Measurements from ENCODE around the gene NHLH2. TPM values are rescaled to one million over a fixed set of nuclear protein-coding genes. Genes with fewer than 3 reads are reported as not detected.

NHLH2 gene
- total RNA-seq, 2 experiments from 2014 or later: not detected

- CTCF ChIA-PET: no interaction called here
- Mint-ChIP-seq H3K36me3 (ENCODE audit: low read depth) (no peaks in the 10 kb centered on the region), H3K4me1 (ENCODE audit: low read depth) (no peaks in the 10 kb centered on the region), H3K4me3 (no peak overlapping the region), H3K9me3 (ENCODE audit: insufficient read depth) (no peaks in the 10 kb centered on the region), H3K27ac (no peak overlapping the region), H3K27me3 (ENCODE audit: low read depth) (peaks cover 16% of the 10 kb centered on the region)
- DNase-seq (no peak), ATAC-seq (no peak)
- POLR2A ChIA-PET: no interaction called here
Observed at GRCh38 chr1:115867216-115867615, 26.3 kb upstream of the NHLH2 start.

- Mint-ChIP-seq H3K4me1 (ENCODE audit: low read depth) (no peaks in the 10 kb centered on the region), H3K27ac (no peak overlapping the region), H3K36me3 (ENCODE audit: low read depth) (no peaks in the 10 kb centered on the region), H3K27me3 (ENCODE audit: low read depth) (peaks cover 19% of the 10 kb centered on the region), H3K4me3 (no peak overlapping the region), H3K9me3 (ENCODE audit: insufficient read depth) (no peaks in the 10 kb centered on the region)
- ATAC-seq (no peak), DNase-seq (no peak)
- ChIA-PET POLR2A (no interaction called here), CTCF (no interaction called here)
Observed at GRCh38 chr1:115865704-115866380, 24.9 kb upstream of the NHLH2 start.

- ATAC-seq: no peak
- Mint-ChIP-seq H3K27me3 (ENCODE audit: low read depth) (peaks cover 16% of the 10 kb centered on the region), H3K27ac (no peak overlapping the region), H3K9me3 (ENCODE audit: insufficient read depth) (no peaks in the 10 kb centered on the region), H3K4me3 (no peak overlapping the region), H3K36me3 (ENCODE audit: low read depth) (no peaks in the 10 kb centered on the region), H3K4me1 (ENCODE audit: low read depth) (no peaks in the 10 kb centered on the region)
- POLR2A ChIA-PET: no interaction called here
- CTCF ChIA-PET: no interaction called here
- no peak for DNase-seq
Observed at GRCh38 chr1:115862403-115862802, 21.5 kb upstream of the NHLH2 start.

GRCh38 chr1:115854005-115854404 lies 13.1 kb upstream of the NHLH2 start:
- no peak overlapping the region for H3K27ac Mint-ChIP-seq
- no peak for DNase-seq
- no peak overlapping the region for H3K4me3 Mint-ChIP-seq
- H3K9me3 Mint-ChIP-seq (ENCODE audit: insufficient read depth): no peaks in the 10 kb centered on the region
- no peaks in the 10 kb centered on the region for H3K4me1 Mint-ChIP-seq (ENCODE audit: low read depth)
- ATAC-seq: no peak
- no peaks in the 10 kb centered on the region for H3K36me3 Mint-ChIP-seq (ENCODE audit: low read depth)
- peaks cover 28% of the 10 kb centered on the region for H3K27me3 Mint-ChIP-seq (ENCODE audit: low read depth)
- ChIA-PET POLR2A (no interaction called here), CTCF (no interaction called here)

GRCh38 chr1:115850937-115851336 lies 10.0 kb upstream of the NHLH2 start:
- Mint-ChIP-seq H3K4me1 (ENCODE audit: low read depth) (no peaks in the 10 kb centered on the region), H3K4me3 (no peak overlapping the region), H3K36me3 (ENCODE audit: low read depth) (no peaks in the 10 kb centered on the region), H3K9me3 (ENCODE audit: insufficient read depth) (no peaks in the 10 kb centered on the region), H3K27ac (no peak overlapping the region), H3K27me3 (ENCODE audit: low read depth) (peaks cover 23% of the 10 kb centered on the region)
- ATAC-seq: no peak
- CTCF ChIA-PET: no interaction called here
- DNase-seq: no peak
- POLR2A ChIA-PET: no interaction called here

- Mint-ChIP-seq H3K36me3 (ENCODE audit: low read depth) (no peaks in the 10 kb centered on the region), H3K27ac (no peak overlapping the region), H3K4me1 (ENCODE audit: low read depth) (no peaks in the 10 kb centered on the region), H3K4me3 (no peak overlapping the region), H3K9me3 (ENCODE audit: insufficient read depth) (no peaks in the 10 kb centered on the region), H3K27me3 (ENCODE audit: low read depth) (peaks cover 29% of the 10 kb centered on the region)
- no peak for DNase-seq
- ChIA-PET CTCF (no interaction called here), POLR2A (no interaction called here)
- no peak for ATAC-seq
Observed at GRCh38 chr1:115847787-115848186, 6.9 kb upstream of the NHLH2 start.

- no peak for ATAC-seq
- no peak for DNase-seq
- Mint-ChIP-seq H3K4me3 (no peak overlapping the region), H3K36me3 (ENCODE audit: low read depth) (no peaks in the 10 kb centered on the region), H3K27ac (no peak overlapping the region), H3K9me3 (ENCODE audit: insufficient read depth) (no peaks in the 10 kb centered on the region), H3K4me1 (ENCODE audit: low read depth) (peaks cover 3% of the 10 kb centered on the region), H3K27me3 (ENCODE audit: low read depth) (peaks cover 41% of the 10 kb centered on the region)
- CTCF ChIA-PET: no interaction called here
- POLR2A ChIA-PET: no interaction called here
Observed at GRCh38 chr1:115842948-115843347, 2.0 kb upstream of the NHLH2 start.

GRCh38 chr1:115839679-115840237 lies 1.2 kb downstream of the NHLH2 start:
- Mint-ChIP-seq H3K9me3 (ENCODE audit: insufficient read depth) (no peaks in the 10 kb centered on the region), H3K27me3 (ENCODE audit: low read depth) (peaks cover 59% of the 10 kb centered on the region), H3K36me3 (ENCODE audit: low read depth) (no peaks in the 10 kb centered on the region), H3K4me1 (ENCODE audit: low read depth) (peaks cover 3% of the 10 kb centered on the region), H3K4me3 (no peak overlapping the region), H3K27ac (no peak overlapping the region)
- POLR2A ChIA-PET: no interaction called here
- DNase-seq (no peak), ATAC-seq (no peak)
- CTCF ChIA-PET: interaction anchor here (1.3 kb wide), 1 partner anchor 138 kb away, joined by 3 read pairs; no protein-coding TSS in a partner anchor

GRCh38 chr1:115839029-115839678 lies 1.8 kb downstream of the NHLH2 start:
- Mint-ChIP-seq H3K4me1 (ENCODE audit: low read depth) (peaks cover 3% of the 10 kb centered on the region), H3K27ac (peak overlapping the region; percentile 26), H3K36me3 (ENCODE audit: low read depth) (no peaks in the 10 kb centered on the region), H3K27me3 (ENCODE audit: low read depth) (peaks cover 59% of the 10 kb centered on the region), H3K4me3 (peak overlapping the region; percentile 57), H3K9me3 (ENCODE audit: insufficient read depth) (no peaks in the 10 kb centered on the region)
- ChIA-PET POLR2A (no interaction called here), CTCF (interaction anchor here (1.3 kb wide), 1 partner anchor 139 kb away, joined by 3 read pairs; no protein-coding TSS in a partner anchor)
- no peak for ATAC-seq
- no peak for DNase-seq

- Mint-ChIP-seq H3K9me3 (ENCODE audit: insufficient read depth) (no peaks in the 10 kb centered on the region), H3K27ac (no peak overlapping the region), H3K4me1 (ENCODE audit: low read depth) (peaks cover 3% of the 10 kb centered on the region), H3K36me3 (ENCODE audit: low read depth) (no peaks in the 10 kb centered on the region), H3K4me3 (peak overlapping the region; percentile 57), H3K27me3 (ENCODE audit: low read depth) (peaks cover 59% of the 10 kb centered on the region)
- ChIA-PET CTCF (no interaction called here), POLR2A (no interaction called here)
- ATAC-seq: no peak
- no peak for DNase-seq
Observed at GRCh38 chr1:115838431-115839028, 2.4 kb downstream of the NHLH2 start.

GRCh38 chr1:115837740-115838421 lies 3.0 kb downstream of the NHLH2 start:
- POLR2A ChIA-PET: no interaction called here

GRCh38 chr1:115837341-115837739 lies 3.6 kb downstream of the NHLH2 start:
- H3K36me3 Mint-ChIP-seq (ENCODE audit: low read depth): no peaks in the 10 kb centered on the region
- no peak overlapping the region for H3K4me3 Mint-ChIP-seq
- peaks cover 3% of the 10 kb centered on the region for H3K4me1 Mint-ChIP-seq (ENCODE audit: low read depth)
- ChIA-PET POLR2A (no interaction called here), CTCF (no interaction called here)
- DNase-seq (no peak), ATAC-seq (no peak)
- H3K27me3 Mint-ChIP-seq (ENCODE audit: low read depth): peaks cover 53% of the 10 kb centered on the region
- no peaks in the 10 kb centered on the region for H3K9me3 Mint-ChIP-seq (ENCODE audit: insufficient read depth)
- H3K27ac Mint-ChIP-seq: no peak overlapping the region

More at GRCh38 chr1:115837740-115838421, 3.0 kb downstream of the NHLH2 start:
- no peak for DNase-seq
- Mint-ChIP-seq H3K4me3 (no peak overlapping the region), H3K27me3 (ENCODE audit: low read depth) (peaks cover 56% of the 10 kb centered on the region), H3K9me3 (ENCODE audit: insufficient read depth) (no peaks in the 10 kb centered on the region), H3K27ac (no peak overlapping the region), H3K4me1 (ENCODE audit: low read depth) (peaks cover 3% of the 10 kb centered on the region), H3K36me3 (ENCODE audit: low read depth) (no peaks in the 10 kb centered on the region)
- ATAC-seq: no peak
- CTCF ChIA-PET: no interaction called here
